ENCODE results near the gene TET2. TPM values are rescaled to one million over a fixed set of nuclear protein-coding genes. Genes with fewer than 3 reads are reported as not detected.

The TET2 gene
- total RNA-seq, 1 donor from 2014 or later = 28.2 TPM

DNA sequence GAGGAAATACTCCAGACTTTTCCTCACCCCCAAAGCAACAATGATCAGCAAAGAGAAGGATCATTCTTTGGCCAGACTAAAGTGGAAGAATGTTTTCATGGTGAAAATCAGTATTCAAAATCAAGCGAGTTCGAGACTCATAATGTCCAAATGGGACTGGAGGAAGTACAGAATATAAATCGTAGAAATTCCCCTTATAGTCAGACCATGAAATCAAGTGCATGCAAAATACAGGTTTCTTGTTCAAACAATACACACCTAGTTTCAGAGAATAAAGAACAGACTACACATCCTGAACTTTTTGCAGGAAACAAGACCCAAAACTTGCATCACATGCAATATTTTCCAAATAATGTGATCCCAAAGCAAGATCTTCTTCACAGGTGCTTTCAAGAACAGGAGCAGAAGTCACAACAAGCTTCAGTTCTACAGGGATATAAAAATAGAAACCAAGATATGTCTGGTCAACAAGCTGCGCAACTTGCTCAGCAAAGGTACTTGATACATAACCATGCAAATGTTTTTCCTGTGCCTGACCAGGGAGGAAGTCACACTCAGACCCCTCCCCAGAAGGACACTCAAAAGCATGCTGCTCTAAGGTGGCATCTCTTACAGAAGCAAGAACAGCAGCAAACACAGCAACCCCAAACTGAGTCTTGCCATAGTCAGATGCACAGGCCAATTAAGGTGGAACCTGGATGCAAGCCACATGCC, 89.7 kb downstream of the TET2 start:
- peak; percentile 15 for ATAC-seq

DNA sequence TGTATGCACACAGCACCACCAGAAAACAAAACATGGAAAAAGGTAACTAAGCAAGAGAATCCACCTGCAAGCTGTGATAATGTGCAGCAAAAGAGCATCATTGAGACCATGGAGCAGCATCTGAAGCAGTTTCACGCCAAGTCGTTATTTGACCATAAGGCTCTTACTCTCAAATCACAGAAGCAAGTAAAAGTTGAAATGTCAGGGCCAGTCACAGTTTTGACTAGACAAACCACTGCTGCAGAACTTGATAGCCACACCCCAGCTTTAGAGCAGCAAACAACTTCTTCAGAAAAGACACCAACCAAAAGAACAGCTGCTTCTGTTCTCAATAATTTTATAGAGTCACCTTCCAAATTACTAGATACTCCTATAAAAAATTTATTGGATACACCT, 90.2 kb downstream of the TET2 start:
- no peak for ATAC-seq

DNA sequence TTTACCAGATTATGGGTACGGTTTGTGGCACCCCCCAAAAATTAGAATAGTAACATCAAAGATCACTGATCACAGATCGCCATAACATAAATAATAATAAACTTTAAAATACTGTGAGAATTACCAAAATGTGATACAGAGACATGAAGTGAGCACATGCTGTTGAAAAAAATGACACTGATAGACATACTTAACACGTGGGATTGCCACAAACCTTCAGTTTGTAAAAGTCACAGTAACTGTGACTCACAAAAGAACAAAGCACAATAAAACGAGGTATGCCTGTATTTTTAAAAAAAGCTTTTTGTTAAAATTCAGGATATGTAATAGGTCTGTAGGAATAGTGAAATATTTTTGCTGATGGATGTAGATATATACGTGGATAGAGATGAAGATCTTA, 93.4 kb downstream of the TET2 start:
- ATAC-seq = no peak

DNA sequence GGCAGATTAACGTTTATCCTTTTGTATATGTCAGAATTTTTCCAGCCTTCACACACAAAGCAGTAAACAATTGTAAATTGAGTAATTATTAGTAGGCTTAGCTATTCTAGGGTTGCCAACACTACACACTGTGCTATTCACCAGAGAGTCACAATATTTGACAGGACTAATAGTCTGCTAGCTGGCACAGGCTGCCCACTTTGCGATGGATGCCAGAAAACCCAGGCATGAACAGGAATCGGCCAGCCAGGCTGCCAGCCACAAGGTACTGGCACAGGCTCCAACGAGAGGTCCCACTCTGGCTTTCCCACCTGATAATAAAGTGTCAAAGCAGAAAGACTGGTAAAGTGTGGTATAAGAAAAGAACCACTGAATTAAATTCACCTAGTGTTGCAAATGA, 94.8 kb downstream of the TET2 start:
- ATAC-seq = no peak

DNA sequence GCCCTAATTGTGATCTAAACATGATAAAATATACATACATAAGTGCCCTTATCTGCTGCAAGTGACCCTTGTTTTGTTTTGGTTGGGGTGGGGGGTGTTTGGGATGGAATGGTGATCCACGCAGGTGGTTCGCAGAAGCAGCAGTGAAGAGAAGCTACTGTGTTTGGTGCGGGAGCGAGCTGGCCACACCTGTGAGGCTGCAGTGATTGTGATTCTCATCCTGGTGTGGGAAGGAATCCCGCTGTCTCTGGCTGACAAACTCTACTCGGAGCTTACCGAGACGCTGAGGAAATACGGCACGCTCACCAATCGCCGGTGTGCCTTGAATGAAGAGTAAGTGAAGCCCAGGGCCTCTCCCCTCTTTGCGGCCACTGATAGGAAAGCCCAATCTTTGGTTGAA, 96.8 kb downstream of the TET2 start:
- no peak for ATAC-seq

DNA sequence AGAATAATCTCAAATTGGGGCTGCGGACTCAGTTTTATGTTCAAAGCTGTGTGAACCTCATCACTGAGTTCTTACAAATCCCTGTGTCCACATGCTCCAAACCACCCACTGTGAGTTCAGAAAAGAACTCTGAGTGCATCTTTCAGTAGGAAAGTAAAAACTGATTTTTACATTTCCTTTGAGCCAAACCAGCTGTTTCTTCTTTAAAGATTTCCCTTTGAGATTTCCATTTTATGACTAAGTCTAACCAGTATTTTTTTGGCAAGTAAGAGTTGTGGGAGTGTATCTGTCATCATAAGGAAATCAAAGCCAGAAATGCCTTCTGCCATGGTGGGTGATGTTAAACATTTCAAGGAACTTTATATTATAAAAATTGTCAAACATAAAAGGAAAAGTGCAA, 100.0 kb downstream of the TET2 start:
- no peak for ATAC-seq

DNA sequence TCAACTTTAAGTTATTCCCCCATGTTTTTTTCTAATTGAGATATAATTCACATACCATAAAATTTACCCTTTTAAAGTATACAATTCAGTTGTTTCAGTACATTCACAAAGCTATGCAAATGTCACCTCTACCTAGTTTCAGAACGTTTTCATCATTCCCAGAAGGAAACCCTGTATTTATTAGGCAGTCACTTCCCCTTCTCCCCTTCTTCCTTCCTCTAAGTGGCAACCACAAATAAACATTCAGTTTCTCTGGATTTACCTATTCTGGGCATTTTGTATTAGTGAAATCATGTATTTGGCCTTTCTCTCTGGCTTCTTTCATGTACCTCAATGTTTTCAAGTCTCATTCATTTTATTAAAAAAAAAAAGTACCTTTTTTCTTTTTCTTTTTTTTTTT, 101.9 kb downstream of the TET2 start:
- no peak for ATAC-seq

DNA sequence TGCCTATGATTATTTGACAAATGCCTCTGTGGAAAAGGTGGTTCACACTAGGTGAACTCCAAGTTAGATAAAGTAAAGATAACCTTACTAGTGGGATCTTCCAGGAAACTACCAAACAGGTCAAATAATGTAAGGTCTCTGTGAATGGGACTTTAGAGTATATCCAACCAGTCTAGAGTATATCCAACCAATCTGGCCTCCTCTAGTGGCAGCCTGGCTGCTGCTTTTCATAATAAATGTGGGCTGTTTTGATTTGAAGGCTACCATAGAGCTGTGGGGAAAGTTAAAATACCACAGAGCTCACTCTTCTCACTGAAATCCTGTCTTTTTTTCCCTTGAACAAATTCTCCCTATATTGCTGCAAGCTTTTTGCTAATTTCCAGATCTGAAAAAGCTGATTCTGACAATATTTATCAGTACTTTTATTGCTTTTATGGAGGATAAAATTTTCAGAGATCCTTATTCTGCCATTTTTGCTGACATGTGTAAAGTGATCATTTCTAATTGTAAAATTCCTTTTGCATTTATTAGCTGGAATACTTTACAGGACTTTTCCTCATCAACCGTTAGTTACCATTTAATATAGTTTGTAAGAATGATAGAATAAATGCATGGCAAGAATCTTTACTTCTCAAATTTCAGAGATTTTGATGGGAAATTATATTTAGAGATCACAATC, 111.3 kb downstream of the TET2 start:
- no peak for ATAC-seq

DNA sequence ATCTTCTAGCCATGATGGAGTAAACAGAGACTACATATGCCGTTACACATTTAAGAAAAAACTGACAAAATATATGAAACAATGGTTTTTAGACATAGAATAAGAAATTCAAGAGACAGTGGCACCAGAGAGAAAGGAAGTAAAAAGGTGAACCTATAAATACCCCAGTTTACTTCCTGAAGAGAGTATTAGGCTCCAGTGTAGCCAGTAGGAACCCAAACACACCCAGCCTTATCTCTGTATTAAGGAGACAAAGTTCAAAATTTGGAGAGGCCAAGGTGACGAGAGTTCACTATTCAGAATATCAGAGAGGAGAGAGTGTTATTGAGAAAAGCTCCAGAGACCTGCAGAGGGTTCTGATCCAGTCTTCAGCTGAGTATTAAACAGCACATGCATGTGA, 119.0 kb downstream of the TET2 start:
- ATAC-seq = no peak

DNA sequence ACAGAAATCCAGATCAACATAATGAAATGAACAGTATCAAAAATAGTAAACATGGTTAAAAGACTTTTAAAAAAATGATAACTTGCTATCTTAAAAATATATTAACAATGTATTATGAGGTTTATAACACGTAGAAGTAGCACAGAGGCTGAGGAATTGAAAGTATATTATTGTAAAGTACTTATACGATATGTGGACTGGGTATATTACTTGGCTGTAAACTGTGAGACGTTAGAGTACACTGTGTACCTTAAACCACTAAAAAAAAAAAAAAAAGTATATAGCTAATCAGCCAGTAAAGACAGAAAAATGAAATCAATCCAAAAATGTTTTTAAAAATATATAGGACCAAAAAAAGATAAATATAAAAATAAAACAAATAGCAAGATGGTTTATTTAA, 120.6 kb downstream of the TET2 start:
- ATAC-seq = no peak

DNA sequence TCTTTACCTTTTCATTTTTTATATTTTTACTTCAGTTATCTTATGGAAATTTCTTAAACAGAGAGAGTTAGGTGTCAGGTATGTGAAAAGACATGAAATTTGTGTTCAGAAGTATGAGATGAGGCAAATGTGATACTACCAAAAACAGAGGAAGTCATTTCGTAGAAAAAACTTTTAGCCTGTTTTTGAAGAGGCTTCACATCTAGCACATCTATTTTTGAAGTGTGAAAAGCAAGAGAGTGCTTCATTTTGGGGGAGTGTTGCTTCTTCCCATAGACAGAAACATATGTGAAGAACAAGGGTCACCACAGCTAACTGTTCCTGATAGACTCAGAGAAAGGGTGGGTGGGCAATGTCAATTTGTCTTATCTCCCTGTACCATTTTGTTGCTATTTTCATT, 125.3 kb downstream of the TET2 start:
- ATAC-seq = no peak

DNA sequence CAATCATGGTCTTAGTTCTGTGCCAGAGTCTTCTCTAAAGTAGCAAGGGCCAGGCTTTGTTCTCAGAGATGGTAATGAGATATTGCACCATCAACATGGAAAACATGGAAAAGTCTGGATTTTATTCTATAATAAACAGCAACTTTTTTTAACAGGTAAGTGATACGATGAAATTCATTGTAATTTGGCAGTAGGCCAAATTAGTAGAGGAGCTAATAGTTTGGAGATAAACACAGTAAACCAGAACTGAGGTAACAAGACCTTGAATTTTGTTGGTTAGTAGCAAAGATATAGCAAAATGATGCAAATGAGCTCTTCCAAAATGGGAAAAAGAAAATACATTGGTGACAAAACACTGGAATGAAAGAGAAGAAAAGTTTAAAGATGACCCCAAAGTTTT, 126.6 kb downstream of the TET2 start:
- no peak for ATAC-seq

DNA sequence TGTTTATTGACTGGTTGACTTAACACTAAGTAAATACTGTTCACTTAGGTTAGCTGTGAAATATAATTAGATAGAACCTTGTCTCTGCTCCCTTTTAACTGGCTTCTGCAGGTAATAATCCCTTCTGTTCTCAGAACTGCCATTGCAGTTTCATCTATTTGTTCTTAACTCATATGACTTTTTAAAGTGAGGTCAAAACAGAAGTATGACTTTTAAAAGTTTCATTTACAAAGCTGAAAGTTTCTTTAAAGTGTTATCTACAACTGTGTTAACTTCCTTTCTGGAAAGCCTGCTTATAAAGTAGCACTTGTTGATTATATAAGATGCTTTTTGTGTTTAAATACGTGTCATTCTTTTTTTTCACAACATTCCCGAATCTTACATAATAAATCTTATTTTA, 127.4 kb downstream of the TET2 start:
- no peak for ATAC-seq

DNA sequence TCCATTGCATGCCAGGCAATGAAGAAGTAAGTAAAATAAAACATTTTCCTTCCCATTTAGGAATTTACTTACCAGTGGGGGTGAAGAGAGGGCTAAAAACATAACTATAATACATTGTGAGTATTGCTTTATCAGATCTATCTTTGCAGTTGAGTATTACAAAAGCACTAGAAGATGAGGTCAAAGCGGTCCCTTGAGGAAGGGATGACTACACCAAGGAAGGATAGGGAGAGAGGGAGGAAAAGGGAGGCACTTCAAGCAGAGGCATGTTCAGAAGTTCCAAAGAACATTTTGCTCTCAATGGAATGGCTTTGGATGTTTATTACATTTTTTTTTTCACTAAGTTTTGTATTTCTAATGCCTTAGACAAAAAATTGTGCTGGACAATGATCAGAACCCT, 127.8 kb downstream of the TET2 start:
- ATAC-seq = no peak

DNA sequence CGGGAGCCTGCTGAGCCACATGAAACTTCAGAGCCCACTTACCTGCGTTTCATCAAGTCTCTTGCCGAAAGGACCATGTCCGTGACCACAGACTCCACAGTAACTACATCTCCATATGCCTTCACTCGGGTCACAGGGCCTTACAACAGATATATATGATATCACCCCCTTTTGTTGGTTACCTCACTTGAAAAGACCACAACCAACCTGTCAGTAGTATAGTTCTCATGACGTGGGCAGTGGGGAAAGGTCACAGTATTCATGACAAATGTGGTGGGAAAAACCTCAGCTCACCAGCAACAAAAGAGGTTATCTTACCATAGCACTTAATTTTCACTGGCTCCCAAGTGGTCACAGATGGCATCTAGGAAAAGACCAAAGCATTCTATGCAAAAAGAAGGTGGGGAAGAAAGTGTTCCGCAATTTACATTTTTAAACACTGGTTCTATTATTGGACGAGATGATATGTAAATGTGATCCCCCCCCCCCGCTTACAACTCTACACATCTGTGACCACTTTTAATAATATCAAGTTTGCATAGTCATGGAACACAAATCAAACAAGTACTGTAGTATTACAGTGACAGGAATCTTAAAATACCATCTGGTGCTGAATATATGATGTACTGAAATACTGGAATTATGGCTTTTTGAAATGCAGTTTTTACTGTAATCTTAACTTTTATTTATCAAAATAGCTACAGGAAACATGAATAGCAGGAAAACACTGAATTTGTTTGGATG, 129.9 kb downstream of the TET2 start:
- no peak for ATAC-seq

DNA sequence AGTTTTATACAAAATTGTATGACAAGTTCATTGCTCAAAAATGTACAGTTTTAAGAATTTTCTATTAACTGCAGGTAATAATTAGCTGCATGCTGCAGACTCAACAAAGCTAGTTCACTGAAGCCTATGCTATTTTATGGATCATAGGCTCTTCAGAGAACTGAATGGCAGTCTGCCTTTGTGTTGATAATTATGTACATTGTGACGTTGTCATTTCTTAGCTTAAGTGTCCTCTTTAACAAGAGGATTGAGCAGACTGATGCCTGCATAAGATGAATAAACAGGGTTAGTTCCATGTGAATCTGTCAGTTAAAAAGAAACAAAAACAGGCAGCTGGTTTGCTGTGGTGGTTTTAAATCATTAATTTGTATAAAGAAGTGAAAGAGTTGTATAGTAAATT, 131.0 kb downstream of the TET2 start:
- ATAC-seq = no peak

DNA sequence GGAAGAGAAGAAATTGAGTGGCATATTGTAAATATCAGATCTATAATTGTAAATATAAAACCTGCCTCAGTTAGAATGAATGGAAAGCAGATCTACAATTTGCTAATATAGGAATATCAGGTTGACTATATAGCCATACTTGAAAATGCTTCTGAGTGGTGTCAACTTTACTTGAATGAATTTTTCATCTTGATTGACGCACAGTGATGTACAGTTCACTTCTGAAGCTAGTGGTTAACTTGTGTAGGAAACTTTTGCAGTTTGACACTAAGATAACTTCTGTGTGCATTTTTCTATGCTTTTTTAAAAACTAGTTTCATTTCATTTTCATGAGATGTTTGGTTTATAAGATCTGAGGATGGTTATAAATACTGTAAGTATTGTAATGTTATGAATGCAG, 132.6 kb downstream of the TET2 start:
- no peak for ATAC-seq

DNA sequence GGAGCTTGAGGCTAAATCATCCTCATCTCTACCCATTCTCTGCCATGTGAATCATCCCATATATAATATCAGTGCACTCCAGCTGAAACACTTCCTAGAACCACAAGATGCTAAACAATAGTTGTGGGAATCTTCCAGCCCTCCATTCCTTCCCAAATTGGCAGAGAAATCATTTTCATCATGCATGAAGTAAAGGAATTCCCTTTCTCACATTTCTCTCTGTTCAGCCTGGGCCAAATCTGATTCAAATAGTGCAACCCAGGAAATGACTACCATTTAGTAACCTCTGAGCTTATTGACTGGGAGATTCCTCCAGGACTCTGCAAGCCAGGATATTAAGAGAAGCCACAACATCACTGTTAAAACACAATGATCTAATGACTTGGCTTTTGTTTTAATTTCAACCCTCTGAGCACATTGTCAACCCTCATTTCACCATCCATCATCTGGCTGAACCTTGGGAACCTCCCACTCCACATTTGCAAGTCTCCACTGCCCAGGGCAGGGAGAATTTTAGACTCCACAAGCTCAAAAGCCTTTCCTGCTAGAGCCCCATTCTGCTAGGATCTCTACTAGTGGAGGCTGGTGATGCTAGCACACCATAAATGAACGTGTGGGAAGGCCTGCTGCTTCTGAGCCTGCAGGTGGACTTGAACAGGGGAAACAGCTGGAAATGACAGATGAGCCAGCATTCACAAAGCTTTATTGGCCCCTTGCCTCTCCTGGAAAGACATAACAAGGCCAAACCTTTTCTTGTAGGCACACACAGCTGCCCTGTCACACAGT, 133.9 kb downstream of the TET2 start:
- ATAC-seq = no peak

DNA sequence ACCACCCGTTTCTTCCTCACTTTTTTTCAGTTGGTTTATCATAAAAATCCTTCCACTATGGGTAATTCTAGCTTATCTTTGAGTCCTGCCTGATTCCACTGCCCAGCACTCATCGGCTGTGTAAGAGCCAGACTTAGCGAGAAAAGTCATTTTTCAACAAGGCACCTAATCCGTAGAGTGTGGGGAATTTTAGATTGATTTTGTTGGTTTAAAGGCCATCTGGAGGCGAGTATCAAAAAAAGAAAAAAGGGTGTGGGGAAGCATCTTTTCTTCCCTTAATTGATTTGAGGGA, 134.4 kb downstream of the TET2 start:
- ATAC-seq = no peak

DNA sequence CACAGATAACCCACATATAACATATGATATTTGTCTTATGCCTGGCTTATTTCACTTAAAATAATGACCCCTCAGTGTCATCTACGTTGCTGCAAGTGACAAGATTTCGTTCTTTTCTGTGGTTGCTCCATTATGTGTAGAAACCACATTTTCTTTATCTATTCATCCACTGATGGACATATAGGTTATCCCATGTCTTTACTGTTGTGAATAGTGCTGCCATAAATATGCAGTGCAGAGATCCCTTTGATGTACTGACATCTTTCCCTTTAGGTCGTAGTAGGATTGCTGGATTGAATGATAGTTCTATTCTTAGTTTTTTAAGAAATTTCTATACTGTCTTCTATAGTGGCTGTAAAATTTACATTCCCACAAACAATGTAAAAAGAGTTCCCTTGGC, 135.8 kb downstream of the TET2 start:
- no peak for ATAC-seq

DNA sequence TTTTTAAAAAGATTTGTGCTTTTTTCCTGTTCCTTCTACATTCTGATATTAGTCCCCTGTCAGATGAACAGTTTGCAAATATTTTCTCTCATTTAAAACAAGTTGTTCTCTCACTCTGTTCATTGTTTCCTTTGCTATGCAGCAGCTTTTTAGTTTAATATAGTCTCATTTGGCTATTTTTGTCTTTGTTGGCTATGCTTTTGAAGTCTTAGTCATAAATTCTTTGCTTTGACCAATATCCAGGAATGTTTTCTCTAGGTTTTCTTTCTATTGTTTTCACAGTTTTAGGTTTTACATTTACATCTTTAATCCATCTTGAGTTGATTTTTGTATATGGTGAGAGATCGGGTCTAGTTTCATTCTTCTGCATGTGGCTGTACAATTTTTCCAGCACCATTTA, 136.8 kb downstream of the TET2 start:
- ATAC-seq = no peak

DNA sequence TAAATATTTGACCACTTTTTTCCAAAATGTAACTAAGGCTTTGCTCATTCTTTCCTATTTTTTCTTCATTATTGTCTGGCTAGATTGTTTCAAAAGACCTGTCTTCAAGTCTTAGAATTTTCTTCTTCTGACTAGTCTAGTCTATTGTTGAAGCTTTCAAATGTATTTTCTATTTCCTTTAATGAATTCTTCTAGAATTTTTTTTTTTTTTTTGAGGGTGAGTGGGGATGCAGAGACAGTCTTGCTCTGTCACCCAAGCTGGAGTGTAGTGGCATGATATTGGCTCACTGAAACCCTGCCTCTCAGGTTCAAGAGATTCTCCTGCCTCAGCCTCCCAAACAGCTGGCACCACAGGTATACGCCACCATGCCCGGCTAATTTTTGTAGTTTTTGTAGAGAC, 141.4 kb downstream of the TET2 start:
- no peak for ATAC-seq

DNA sequence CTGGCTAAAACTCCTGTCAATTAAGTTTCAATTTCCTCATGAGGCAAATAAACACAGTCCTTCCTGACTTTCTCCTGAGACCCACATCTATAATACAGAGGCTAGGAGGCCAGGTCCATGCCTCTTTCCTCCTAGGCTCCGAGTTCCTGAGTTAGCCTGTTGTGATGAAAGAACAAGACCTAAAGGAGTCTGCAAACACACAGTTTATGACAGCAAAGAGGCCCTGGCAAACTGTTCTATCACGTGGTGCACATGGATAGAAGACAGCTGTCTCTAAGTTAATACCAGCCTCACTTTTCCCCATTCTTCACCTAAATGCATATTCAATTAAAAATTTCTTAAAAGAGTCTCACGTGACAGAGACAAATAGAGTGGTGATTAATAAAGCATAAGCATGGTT, 145.2 kb downstream of the TET2 start:
- ATAC-seq = no peak

DNA sequence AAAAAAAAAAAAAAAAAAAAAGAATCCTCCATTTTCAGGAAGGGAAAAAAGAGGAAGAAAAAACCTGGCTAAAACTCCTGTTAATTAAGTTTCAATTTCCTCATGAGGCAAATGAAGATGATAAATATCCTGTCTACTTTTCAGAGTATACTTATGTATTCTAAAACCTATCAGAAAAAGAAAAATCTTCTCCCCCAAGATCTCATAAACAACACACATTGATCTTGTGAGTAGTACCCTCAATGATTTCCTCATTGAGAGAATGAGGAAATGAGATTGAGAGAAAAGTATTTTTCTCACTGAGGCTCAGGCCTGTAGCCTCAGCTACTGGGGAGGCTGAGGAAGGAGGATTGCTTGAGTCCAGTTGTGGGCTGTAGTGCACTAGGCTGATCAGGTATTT, 146.7 kb downstream of the TET2 start:
- ATAC-seq = no peak

All from esophagus mucosa (tissue), 1 donor.